ENCODE measurements around the gene KDM4C.

The KDM4C gene

DNA sequence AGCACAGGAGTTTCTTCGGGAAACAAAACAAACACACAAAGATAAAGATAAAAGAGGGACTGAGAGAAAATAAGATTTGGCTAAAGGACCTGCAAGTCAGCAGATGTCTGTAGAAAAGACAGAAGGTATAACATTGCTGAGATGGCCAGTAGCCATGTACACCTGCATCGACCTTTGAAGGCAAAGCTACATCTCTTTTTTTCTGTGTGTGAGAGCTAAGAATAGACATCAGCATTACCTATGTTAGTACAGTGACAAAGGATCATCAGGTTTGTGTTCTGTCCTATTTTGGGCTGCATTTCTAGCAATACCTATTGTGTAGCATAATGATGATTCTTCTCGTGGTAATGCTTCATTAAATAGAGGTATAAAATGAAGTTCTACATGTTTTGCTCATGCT lies 64.9 kb downstream of the KDM4C start:
- no peaks in the 10 kb centered on the region for H3K27me3 ChIP-seq
- H3K4me1 ChIP-seq = no peaks in the 10 kb centered on the region
- no peak overlapping the region for H3K27ac ChIP-seq
- no peak for DNase-seq
- no peaks in the 10 kb centered on the region for H3K9me3 ChIP-seq
- H3K36me3 ChIP-seq = peaks cover 0 to 12% (median 7%) of the 10 kb centered on the region in 3 donors
- H3K4me3 ChIP-seq = no peak overlapping the region
- intact Hi-C loops (cut with DNase I; ENCODE audit: low total_unique reads) = no loop called here
- TF ChIP-seq, protein P1, sequence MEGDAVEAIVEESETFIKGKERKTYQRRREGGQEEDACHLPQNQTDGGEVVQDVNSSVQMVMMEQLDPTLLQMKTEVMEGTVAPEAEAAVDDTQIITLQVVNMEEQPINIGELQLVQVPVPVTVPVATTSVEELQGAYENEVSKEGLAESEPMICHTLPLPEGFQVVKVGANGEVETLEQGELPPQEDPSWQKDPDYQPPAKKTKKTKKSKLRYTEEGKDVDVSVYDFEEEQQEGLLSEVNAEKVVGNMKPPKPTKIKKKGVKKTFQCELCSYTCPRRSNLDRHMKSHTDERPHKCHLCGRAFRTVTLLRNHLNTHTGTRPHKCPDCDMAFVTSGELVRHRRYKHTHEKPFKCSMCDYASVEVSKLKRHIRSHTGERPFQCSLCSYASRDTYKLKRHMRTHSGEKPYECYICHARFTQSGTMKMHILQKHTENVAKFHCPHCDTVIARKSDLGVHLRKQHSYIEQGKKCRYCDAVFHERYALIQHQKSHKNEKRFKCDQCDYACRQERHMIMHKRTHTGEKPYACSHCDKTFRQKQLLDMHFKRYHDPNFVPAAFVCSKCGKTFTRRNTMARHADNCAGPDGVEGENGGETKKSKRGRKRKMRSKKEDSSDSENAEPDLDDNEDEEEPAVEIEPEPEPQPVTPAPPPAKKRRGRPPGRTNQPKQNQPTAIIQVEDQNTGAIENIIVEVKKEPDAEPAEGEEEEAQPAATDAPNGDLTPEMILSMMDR (IDR thresholded peaks at IDR 0.05) = no peak

DNA sequence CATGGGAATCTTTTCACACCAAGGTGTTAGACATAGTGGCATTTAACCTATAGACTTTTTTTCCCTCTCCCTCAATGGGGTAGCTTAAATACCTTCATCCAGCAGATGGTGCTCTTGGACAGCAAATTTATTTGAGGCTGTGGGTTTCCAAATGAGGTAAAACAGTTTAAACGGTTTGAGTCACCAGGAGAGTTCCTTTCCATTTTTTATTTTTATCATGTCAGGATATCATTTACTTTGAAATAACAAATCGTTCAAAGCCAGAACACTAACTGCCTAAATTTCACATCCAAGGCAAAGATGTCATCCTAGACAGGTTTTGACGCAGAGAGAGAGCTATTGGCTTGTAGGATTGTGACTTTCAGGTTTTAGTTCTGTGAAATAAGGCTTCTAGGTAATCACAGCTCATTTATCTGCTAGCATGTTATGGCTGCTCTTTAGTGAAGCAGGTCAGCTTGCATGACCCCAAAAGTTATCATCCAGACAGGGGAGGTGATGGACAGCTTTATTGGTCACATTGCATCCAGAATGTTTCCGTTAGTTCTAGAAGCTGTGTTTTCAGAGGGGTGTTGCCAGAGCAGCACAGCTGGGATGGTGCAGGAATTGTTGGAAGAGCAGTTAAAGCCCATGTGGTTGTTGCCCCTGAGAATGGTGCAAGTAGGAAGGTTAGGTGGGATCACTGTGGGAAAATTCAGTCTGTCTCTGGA lies 69.8 kb downstream of the KDM4C start:
- intact Hi-C loops (cut with DNase I; ENCODE audit: low total_unique reads) = no loop called here
- no peak for DNase-seq
- TF ChIP-seq, protein P1 (IDR thresholded peaks at IDR 0.05) = peak in 1 of 2 experiments; percentile 36
- Histone ChIP-seq H3K36me3 (peaks cover 0 to 26% (median 22%) of the 10 kb centered on the region in 3 donors), H3K27ac (no peak overlapping the region), H3K4me1 (no peaks in the 10 kb centered on the region), H3K27me3 (no peaks in the 10 kb centered on the region), H3K9me3 (no peaks in the 10 kb centered on the region), H3K4me3 (no peak overlapping the region)

DNA sequence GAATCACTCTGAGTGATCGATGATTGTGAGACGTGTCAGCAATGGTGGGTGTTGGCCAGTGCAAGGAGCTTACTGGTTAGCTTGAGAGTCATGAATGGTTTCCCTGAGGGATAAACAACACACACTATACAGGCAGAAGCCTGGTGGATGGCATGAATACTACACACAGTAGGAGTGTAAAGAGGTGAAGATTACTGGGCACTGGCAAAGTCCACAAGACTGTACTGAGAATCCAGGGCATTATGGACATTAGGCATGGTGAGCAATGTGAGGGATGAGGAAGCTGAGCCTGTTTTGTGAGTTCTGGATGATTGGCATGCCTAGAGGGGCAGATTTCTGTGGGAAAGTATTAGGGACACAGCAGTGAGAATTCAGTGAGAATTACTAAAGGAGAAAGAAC lies 71.3 kb downstream of the KDM4C start:
- H3K27me3 ChIP-seq = no peaks in the 10 kb centered on the region
- TF ChIP-seq, protein P1 (IDR thresholded peaks at IDR 0.05) = no peak
- intact Hi-C loops (cut with DNase I; ENCODE audit: low total_unique reads) = no loop called here
- H3K27ac ChIP-seq = no peak overlapping the region
- no peaks in the 10 kb centered on the region for H3K4me1 ChIP-seq
- no peaks in the 10 kb centered on the region for H3K9me3 ChIP-seq
- DNase-seq = no peak
- H3K36me3 ChIP-seq = peaks cover 2 to 18% (median 16%) of the 10 kb centered on the region in 3 donors
- no peak overlapping the region for H3K4me3 ChIP-seq

DNA sequence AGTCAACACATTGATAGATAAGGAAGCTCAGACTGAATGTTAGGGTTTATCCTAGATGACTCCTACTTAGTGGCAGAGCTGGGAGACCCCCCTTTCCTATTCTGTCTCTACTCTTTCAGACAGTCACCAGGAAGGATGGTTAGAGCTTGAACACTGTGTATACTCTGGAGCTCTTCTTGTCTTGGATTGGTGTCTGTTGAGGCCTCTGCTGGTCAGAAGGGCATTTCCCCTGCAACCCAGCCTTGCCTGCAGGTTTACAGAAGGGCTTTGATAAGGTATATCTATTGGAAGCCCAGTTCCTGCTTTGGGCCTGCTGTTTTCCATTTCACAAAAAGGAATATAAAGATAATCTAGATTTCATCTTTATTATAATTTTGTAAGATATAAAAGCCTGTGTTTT lies 71.8 kb downstream of the KDM4C start:
- intact Hi-C loops (cut with DNase I; ENCODE audit: low total_unique reads) = no loop called here
- Histone ChIP-seq H3K4me3 (no peak overlapping the region), H3K4me1 (no peaks in the 10 kb centered on the region), H3K27me3 (no peaks in the 10 kb centered on the region), H3K36me3 (peaks cover 6 to 21% (median 20%) of the 10 kb centered on the region in 3 donors), H3K9me3 (no peaks in the 10 kb centered on the region), H3K27ac (no peak overlapping the region)
- TF ChIP-seq, protein P1 (IDR thresholded peaks at IDR 0.05) = no peak
- no peak for DNase-seq

DNA sequence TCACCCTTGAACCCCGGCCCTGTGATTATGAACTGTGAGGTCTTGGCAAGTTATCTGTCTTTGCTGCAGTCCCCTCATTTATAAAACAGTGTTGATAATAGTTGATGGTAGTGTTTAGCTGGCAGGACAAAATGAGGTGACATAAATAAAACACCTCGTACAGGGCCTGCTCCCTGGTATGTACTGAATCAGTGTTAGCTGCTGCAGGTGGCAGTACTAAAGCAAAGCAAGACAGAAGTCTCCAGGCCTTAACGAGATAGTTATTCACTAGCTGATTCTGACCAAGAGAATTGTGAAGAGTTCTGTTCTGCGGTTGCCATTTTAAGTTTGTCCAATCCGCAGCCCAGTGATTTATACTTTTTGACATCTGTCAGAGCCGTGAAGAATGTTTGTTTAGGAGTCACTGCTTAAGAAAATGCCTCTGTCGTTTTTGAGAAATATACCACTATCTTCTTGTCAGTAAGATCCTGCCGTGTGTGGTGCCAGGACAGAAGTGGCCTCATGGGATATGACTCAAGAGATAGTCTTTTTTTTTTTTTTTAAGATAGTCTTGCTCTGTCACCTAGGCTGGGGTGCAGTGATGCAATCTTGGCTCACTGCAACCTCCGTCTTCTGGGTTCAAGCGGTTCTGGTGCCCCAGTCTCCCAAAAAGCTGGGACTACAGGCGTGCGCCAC lies 75.9 kb downstream of the KDM4C start:
- no peak overlapping the region for H3K27ac ChIP-seq
- no peak for DNase-seq
- intact Hi-C loops (cut with DNase I; ENCODE audit: low total_unique reads) = no loop called here

More for the DNA sequence above, 75.9 kb downstream of the KDM4C start:
- H3K27me3 ChIP-seq = no peaks in the 10 kb centered on the region
- peaks cover 11 to 27% (median 25%) of the 10 kb centered on the region in 3 donors for H3K36me3 ChIP-seq
- TF ChIP-seq, protein P1 (IDR thresholded peaks at IDR 0.05) = no peak
- H3K4me1 ChIP-seq = peaks cover 0 to 6% (median 0%) of the 10 kb centered on the region in 4 donors
- no peak overlapping the region for H3K4me3 ChIP-seq
- no peaks in the 10 kb centered on the region for H3K9me3 ChIP-seq
